Upper lobe of left lung (tissue), 6 donors: Measurements from ENCODE around the gene NPR3. TPM values are rescaled to one million over a fixed set of nuclear protein-coding genes. Genes with fewer than 3 reads are reported as not detected.

ENCODE experiments used
- ATAC-seq, 2 donors: fragments of 200-7000 bp; cut with Tn5 transposase; one replicate each; pipeline ENCODE4 v1.9.1; 2022; ENCODE audit warnings: mild to moderate bottlenecking in 2 of 2, moderate library complexity in 2 of 2; ENCODE audit not compliant: low FRiP score in 2 of 2
- DNase-seq, 2 donors: peaks; one replicate each; pipeline ENCODE4 v3.0.0-alpha.2; 2019 to 2020
- H3K27ac ChIP-seq, 4 donors: fragments of 200-600 bp; sonication (generic); one replicate each; pipeline ENCODE4 v1.5.1; 2016 to 2019
- H3K27me3 ChIP-seq, 4 donors: fragments of 200-600 bp; sonication (generic); one replicate each; pipeline ENCODE4 v1.5.1; 2017 to 2019
- H3K36me3 ChIP-seq, 4 donors: fragments of 200-600 bp; sonication (generic); one replicate each; pipeline ENCODE4 v1.5.1; 2016 to 2019
- H3K4me1 ChIP-seq, 4 donors: fragments of 200-600 bp; sonication (generic); one replicate each; pipeline ENCODE4 v1.5.1; 2018 to 2019
- H3K4me3 ChIP-seq, 4 donors: fragments of 200-600 bp; sonication (generic); one replicate each; pipeline ENCODE4 v1.5.1; 2017 to 2019; ENCODE audit warnings: mild to moderate bottlenecking in 2 of 4, moderate library complexity in 1 of 4
- H3K9me3 ChIP-seq, 4 donors: fragments of 200-600 bp; sonication (generic); one replicate each; pipeline ENCODE4 v1.5.1; 2018 to 2019
- CTCF ChIP-seq, 6 experiments: fragments of 450-650 bp in 4 of 6; fragments of 200-600 bp in 2 of 6; sonication (generic) in 2 of 6; IDR thresholded peaks; one replicate each; pipeline ENCODE4 v1.5.1; 2016 to 2019; ENCODE audit warnings: antibody characterized with exemption in 6 of 6
- EP300 ChIP-seq, 4 donors: sonication (generic); formaldehyde crosslinking; IDR thresholded peaks; one replicate each; pipeline ENCODE4 v1.5.1; 2017; ENCODE audit warnings: antibody characterized with exemption in 4 of 4, control low read depth in 2 of 4
- POLR2A ChIP-seq, 4 donors: fragments of 450-650 bp; IDR thresholded peaks; one replicate each; pipeline ENCODE4 v1.5.1; 2016 to 2017; ENCODE audit warnings: antibody characterized with exemption in 4 of 4, mild to moderate bottlenecking in 2 of 4
- POLR2AphosphoS5 ChIP-seq, 2 donors: sonication (generic); formaldehyde crosslinking; IDR thresholded peaks; one replicate each; pipeline ENCODE4 v1.5.1; 2017; ENCODE audit warnings: antibody characterized with exemption in 2 of 2
- WGBS, 2 donors: methylation state at CpG; one replicate each; pipeline ENCODE4 v1.1.5; 2017 to 2018; 5-methylcytosine and 5-hydroxymethylcytosine counted together
- total RNA-seq, 6 donors: library from RNA; depleted of rRNA in 4 of 6; stranded (reverse); fragments of >200 nt in 4 of 6; gene quantifications; one replicate each; pipeline versions ENCODE4 v1.1.0 to v1.2.1, GENCODE V29; 2016 to 2021
- donor health status: DM: no; HTN: no; CAD: no; lungs with moderate emphysema.
- donor health status: DM: no; HTN: yes; CAD: no; lungs with severe emphysema.

The NPR3 gene
- total RNA-seq, 6 donors from 2014 or later, result 6.3 to 53.3 (median 29.9) TPM

GRCh38 chr5:32722957-32723356 lies 11.8 kb downstream of the NPR3 start:
- no peak overlapping the region for H3K4me3 ChIP-seq
- H3K27me3 ChIP-seq, result no peaks in the 10 kb centered on the region
- no peaks in the 10 kb centered on the region for H3K36me3 ChIP-seq
- DNase-seq, result no peak
- no peak overlapping the region for H3K27ac ChIP-seq
- H3K4me1 ChIP-seq, result peaks cover 0 to 4% (median 3%) of the 10 kb centered on the region in 4 donors
- H3K9me3 ChIP-seq, result no peaks in the 10 kb centered on the region
- WGBS, 2 donors, result 88 to 93% methylated on average over 7 of the region's 7 CpGs
- ATAC-seq, result no peak
- TF ChIP-seq POLR2A (IDR thresholded peaks at IDR 0.05) (no peak), CTCF (IDR thresholded peaks at IDR 0.05) (no peak), POLR2AphosphoS5 (IDR thresholded peaks at IDR 0.05) (no peak), EP300 (IDR thresholded peaks at IDR 0.05) (no peak)

DNA sequence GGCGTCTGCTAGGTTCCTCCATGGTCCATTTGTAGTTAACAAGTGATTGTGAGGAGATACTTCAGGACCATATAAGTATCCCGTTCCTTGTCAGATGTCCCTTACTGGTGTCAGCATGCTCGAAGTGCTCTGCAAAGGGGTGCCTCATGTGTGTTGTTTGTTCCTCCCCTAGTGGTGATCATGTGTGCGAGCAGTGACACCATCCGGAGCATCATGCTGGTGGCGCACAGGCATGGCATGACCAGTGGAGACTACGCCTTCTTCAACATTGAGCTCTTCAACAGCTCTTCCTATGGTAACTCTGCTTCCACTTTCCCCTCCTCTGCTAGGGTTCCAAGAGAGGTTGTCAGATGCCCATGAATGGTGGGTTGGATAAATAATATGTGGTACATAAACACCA lies 13.4 kb downstream of the NPR3 start:
- H3K27ac ChIP-seq, result peak overlapping the region in 1 of 4 donors; percentile 10
- ATAC-seq (no peak), DNase-seq (no peak)
- no peaks in the 10 kb centered on the region for H3K27me3 ChIP-seq
- H3K4me1 ChIP-seq, result peaks cover 0 to 4% (median 3%) of the 10 kb centered on the region in 4 donors
- no peaks in the 10 kb centered on the region for H3K9me3 ChIP-seq
- WGBS, 2 donors, result 97 to 98% methylated on average over 7 of the region's 7 CpGs
- TF ChIP-seq CTCF (IDR thresholded peaks at IDR 0.05), result no peak
- TF ChIP-seq EP300 (IDR thresholded peaks at IDR 0.05), result no peak
- TF ChIP-seq POLR2AphosphoS5 (IDR thresholded peaks at IDR 0.05), result no peak
- TF ChIP-seq POLR2A (IDR thresholded peaks at IDR 0.05), result no peak
- no peaks in the 10 kb centered on the region for H3K36me3 ChIP-seq
- no peak overlapping the region for H3K4me3 ChIP-seq

DNA sequence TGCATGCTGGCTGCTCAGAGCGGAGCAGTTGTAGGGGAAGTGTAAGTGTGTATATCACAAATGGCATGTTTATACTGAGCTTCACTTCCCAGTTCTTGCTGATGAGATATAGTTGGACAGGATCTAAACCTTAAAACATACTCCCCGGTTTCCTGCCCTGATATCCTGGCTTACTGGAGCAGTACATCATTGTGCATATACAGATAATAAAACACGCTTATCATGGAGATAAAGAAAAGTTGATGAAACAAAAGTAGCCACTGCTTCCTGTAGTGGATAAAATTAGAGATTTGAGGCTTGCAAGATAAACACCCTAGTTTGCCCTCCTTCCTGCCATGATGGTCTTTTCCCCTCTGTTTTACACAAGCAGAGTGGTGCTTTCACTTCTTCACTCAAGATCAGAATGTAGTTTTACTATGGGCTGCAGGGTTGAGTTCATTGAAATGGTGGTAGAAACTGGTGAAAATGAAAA lies 15.0 kb downstream of the NPR3 start:
- WGBS, 2 donors, result 31 to 33% methylated on average over 3 of the region's 3 CpGs
- TF ChIP-seq POLR2AphosphoS5 (IDR thresholded peaks at IDR 0.05), result peak in 1 of 2 donors; percentile 58
- no peak for TF ChIP-seq EP300 (IDR thresholded peaks at IDR 0.05)
- TF ChIP-seq POLR2A (IDR thresholded peaks at IDR 0.05), result no peak
- TF ChIP-seq CTCF (IDR thresholded peaks at IDR 0.05), result no peak
- Histone ChIP-seq H3K27ac (no peak overlapping the region), H3K4me1 (peaks cover 0 to 4% (median 3%) of the 10 kb centered on the region in 4 donors), H3K36me3 (no peaks in the 10 kb centered on the region), H3K27me3 (no peaks in the 10 kb centered on the region), H3K4me3 (no peak overlapping the region), H3K9me3 (no peaks in the 10 kb centered on the region)
- no peak for ATAC-seq
- DNase-seq, result no peak

- H3K27ac ChIP-seq, result no peak overlapping the region
- no peak for DNase-seq
- TF ChIP-seq EP300 (IDR thresholded peaks at IDR 0.05), result no peak
- no peak for TF ChIP-seq POLR2A (IDR thresholded peaks at IDR 0.05)
- no peak for TF ChIP-seq POLR2AphosphoS5 (IDR thresholded peaks at IDR 0.05)
- no peak for TF ChIP-seq CTCF (IDR thresholded peaks at IDR 0.05)
- no peaks in the 10 kb centered on the region for H3K27me3 ChIP-seq
- no peak overlapping the region for H3K4me3 ChIP-seq
- peaks cover 0 to 4% (median 3%) of the 10 kb centered on the region in 4 donors for H3K4me1 ChIP-seq
- H3K9me3 ChIP-seq, result no peaks in the 10 kb centered on the region
- H3K36me3 ChIP-seq, result no peaks in the 10 kb centered on the region
- ATAC-seq, result no peak
Observed at GRCh38 chr5:32729651-32730050, 18.5 kb downstream of the NPR3 start.

DNA sequence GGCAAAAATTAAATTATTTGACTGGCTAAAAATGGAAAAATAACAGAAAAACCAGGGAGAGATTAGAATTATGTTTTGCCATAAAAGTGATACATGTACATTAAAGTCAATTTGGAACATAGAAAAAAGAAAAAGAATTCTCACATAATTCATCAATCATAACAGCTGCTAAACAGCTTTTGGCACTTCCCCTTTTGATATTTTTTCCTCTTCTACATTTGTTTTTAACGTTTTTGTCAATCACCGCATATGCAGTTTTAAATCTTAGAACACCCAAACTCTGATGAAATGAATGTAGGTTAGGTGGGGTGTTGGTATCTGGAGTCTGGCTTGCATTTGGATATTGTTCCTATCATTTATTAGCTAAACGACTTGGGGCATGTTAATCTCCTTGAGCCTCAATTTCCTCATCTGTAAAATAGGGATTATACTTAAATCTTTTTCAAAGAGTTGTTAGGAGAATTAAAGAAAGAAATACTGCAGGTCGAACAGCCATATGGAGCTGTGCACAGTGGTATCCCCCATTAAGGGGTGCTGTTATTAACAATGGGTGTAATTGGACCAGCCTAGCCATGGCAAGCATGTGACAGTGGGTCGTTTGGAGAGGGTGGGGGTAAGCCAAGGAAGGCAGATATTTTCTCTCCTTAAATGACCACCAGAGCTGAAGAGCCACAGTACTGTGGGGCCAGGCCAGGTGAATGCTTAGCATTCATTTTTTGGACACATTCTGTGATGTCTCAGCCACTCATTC lies 22.6 kb downstream of the NPR3 start:
- H3K4me3 ChIP-seq, result no peak overlapping the region
- no peak overlapping the region for H3K27ac ChIP-seq
- peak in 1 of 2 donors; percentile 71 for ATAC-seq
- 61 to 62% methylated on average over 5 of the region's 5 CpGs for WGBS, 2 donors
- H3K27me3 ChIP-seq, result no peaks in the 10 kb centered on the region
- TF ChIP-seq POLR2A (IDR thresholded peaks at IDR 0.05) (no peak), POLR2AphosphoS5 (IDR thresholded peaks at IDR 0.05) (no peak), CTCF (IDR thresholded peaks at IDR 0.05) (no peak), EP300 (IDR thresholded peaks at IDR 0.05) (no peak)
- DNase-seq, result no peak
- no peaks in the 10 kb centered on the region for H3K9me3 ChIP-seq
- H3K36me3 ChIP-seq, result no peaks in the 10 kb centered on the region
- H3K4me1 ChIP-seq, result peaks cover 0 to 4% (median 0%) of the 10 kb centered on the region in 4 donors
